T47D (cell line): ENCODE measurements around the gene CFAP299.
A peak's percentile ranks its signal among the peaks of the same experiment; 100 is the strongest.

Experiments used
- DNase-seq, 2 experiments: peaks; one replicate each; pipeline versions ENCODE4 v3.0.0 to v3.0.0-alpha.2; 2011 to 2012; ENCODE audit warnings: low read depth in 1 of 2, low spot score in 1 of 2
- JUND ChIP-seq: IDR thresholded peaks from 2 replicates; pipeline ENCODE4 v1.6.1; 2012; ENCODE audit warnings: low read depth
- in situ Hi-C: cut with HindIII; loops from 2 replicates; pipeline ENCODE4 v1.10.0; 2016; ENCODE audit warnings: low sequenced_read_pairs, low pct_unique_long_range_greater_than_20kb

CFAP299 gene

GRCh38 chr4:80452768-80453167, 117.2 kb downstream of the CFAP299 start:
- in situ Hi-C loops: no loop called here

GRCh38 chr4:80454040-80454439, 118.5 kb downstream of the CFAP299 start:
- TF ChIP-seq JUND: no peak
- DNase-seq: no peak
- in situ Hi-C loops: no loop called here

More at GRCh38 chr4:80452768-80453167, 117.2 kb downstream of the CFAP299 start:
- DNase-seq: no peak
- TF ChIP-seq JUND: no peak

GRCh38 chr4:80454556-80454955, 119.0 kb downstream of the CFAP299 start:
- in situ Hi-C loops: no loop called here
- peak in 1 of 2 experiments; percentile 43 for DNase-seq
- TF ChIP-seq JUND: no peak

GRCh38 chr4:80459918-80460473, 124.5 kb downstream of the CFAP299 start:
- no peak for TF ChIP-seq JUND
- in situ Hi-C loops: no loop called here
- no peak for DNase-seq

- in situ Hi-C loops: no loop called here
These were observed 125.9 kb downstream of the CFAP299 start for GRCh38 chr4:80461412-80461811.

GRCh38 chr4:80462621-80463091, 127.1 kb downstream of the CFAP299 start:
- in situ Hi-C loops: no loop called here
- no peak for TF ChIP-seq JUND
- DNase-seq: no peak

More at GRCh38 chr4:80461412-80461811, 125.9 kb downstream of the CFAP299 start:
- peak in 1 of 2 experiments; percentile 73 for DNase-seq
- no peak for TF ChIP-seq JUND

GRCh38 chr4:80463509-80463908, 128.0 kb downstream of the CFAP299 start:
- no peak for DNase-seq
- TF ChIP-seq JUND: no peak
- in situ Hi-C loops: no loop called here

- no peak for TF ChIP-seq JUND
- DNase-seq: no peak
- in situ Hi-C loops: no loop called here
These were observed 129.7 kb downstream of the CFAP299 start for GRCh38 chr4:80465238-80465637.

- no peak for TF ChIP-seq JUND
- in situ Hi-C loops: no loop called here
- no peak for DNase-seq
These were observed 130.2 kb downstream of the CFAP299 start for GRCh38 chr4:80465736-80466135.

GRCh38 chr4:80466618-80467017, 131.1 kb downstream of the CFAP299 start:
- in situ Hi-C loops: no loop called here
- no peak for TF ChIP-seq JUND
- DNase-seq: no peak

- in situ Hi-C loops: no loop called here
- TF ChIP-seq JUND: no peak
- DNase-seq: peak; percentile 13 to 85
These were observed 136.2 kb downstream of the CFAP299 start for GRCh38 chr4:80471756-80472155.

- in situ Hi-C loops: no loop called here
- no peak for TF ChIP-seq JUND
- DNase-seq: no peak
These were observed 139.7 kb downstream of the CFAP299 start for GRCh38 chr4:80475236-80475635.

GRCh38 chr4:80475798-80476197, 140.3 kb downstream of the CFAP299 start:
- no peak for DNase-seq
- TF ChIP-seq JUND: no peak
- in situ Hi-C loops: no loop called here

GRCh38 chr4:80484712-80485111, 149.2 kb downstream of the CFAP299 start:
- DNase-seq: no peak
- no peak for TF ChIP-seq JUND
- in situ Hi-C loops: no loop called here
